HEK293 (cell line): ENCODE results near the gene CLASP1.

ENCODE experiments used
- HOXA7 ChIP-seq: sonication (generic); formaldehyde crosslinking; IDR thresholded peaks from 2 replicates; pipeline ENCODE4 v1.8.1; 2022; ENCODE audit warnings: missing genetic modification reagents, borderline replicate concordance
- TF ChIP-seq, protein P1 (sequence below): fragments of 450-650 bp; formaldehyde crosslinking; IDR thresholded peaks from 2 replicates; pipeline ENCODE4 v1.5.1; 2016; ENCODE audit warnings: missing biosample characterization, missing genetic modification characterization

DNA sequence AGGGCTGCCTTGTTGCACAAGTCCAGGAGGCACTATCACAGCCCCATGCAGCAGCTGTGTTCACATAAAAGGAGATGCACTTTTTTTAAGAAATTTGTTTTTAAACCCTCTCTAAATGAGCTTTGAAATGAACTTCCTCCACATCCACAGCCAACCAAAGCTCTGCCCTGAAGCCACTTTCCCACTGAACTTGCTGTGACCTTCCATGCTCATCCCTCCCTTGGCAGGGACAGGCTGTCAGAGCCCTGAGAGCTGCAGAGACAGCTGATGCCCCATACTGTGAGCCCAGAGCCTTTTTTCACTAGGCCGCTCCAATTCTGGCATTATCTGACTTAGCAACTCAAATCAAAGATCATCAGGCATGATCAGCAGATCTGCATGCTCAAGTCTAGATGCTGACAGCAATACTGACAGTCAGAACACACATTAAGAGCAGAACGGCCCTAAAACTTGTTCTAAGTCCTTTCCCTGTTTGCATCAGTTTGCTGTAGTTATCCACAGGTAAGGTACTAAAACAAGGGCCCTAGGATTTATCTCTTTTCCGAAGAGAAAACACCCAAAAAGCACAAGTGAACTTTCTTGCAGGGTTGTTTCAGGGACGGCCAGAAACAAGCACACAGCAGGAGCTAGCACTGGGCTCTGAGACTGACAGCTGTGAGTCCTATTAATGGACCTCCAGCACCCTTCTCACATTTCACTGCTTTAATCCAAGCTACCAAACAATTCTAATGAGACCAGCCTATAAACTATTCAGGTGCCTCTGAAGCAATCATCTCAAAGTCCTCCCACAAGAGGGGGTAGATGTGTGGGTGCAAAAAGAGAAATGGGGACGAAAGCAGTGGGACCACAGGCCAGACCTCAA is 83.6 kb downstream of the CLASP1 start:
- TF ChIP-seq, protein P1, sequence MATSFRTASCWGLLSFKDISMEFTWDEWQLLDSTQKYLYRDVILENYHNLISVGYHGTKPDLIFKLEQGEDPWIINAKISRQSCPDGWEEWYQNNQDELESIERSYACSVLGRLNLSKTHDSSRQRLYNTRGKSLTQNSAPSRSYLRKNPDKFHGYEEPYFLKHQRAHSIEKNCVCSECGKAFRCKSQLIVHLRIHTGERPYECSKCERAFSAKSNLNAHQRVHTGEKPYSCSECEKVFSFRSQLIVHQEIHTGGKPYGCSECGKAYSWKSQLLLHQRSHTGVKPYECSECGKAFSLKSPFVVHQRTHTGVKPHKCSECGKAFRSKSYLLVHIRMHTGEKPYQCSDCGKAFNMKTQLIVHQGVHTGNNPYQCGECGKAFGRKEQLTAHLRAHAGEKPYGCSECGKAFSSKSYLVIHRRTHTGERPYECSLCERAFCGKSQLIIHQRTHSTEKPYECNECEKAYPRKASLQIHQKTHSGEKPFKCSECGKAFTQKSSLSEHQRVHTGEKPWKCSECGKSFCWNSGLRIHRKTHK (tag by site-specific recombination) = no peak
- TF ChIP-seq HOXA7 (CRISPR knock-in tag) = no peak
